HepG2 (cell line): ENCODE data around the gene TCF20. TPM values are rescaled to one million over a fixed set of nuclear protein-coding genes. Genes with fewer than 3 reads are reported as not detected.

Source experiments
- ETV5 ChIP-seq: IDR thresholded peaks from 2 replicates; pipeline ENCODE4 v1.6.1; 2018; ENCODE audit warnings: missing biosample characterization, missing genetic modification reagents, inconsistent platforms, borderline replicate concordance
- FOXA3 ChIP-seq: IDR thresholded peaks from 2 replicates; pipeline ENCODE4 v1.6.1; 2016; ENCODE audit warnings: missing genetic modification reagents, missing compliant biosample characterization
- GLI4 ChIP-seq: sonication (generic); formaldehyde crosslinking; IDR thresholded peaks from 2 replicates; pipeline ENCODE4 v1.5.1; 2020; ENCODE audit warnings: missing genetic modification reagents, mild to moderate bottlenecking, moderate library complexity, borderline replicate concordance
- HES4 ChIP-seq: sonication (generic); formaldehyde crosslinking; IDR thresholded peaks from 2 replicates; pipeline ENCODE4 v1.9.0; 2021; ENCODE audit warnings: mild to moderate bottlenecking, missing genetic modification reagents, borderline replicate concordance
- IRF2 ChIP-seq: IDR thresholded peaks from 2 replicates; pipeline ENCODE4 v1.6.1; 2018; ENCODE audit warnings: missing genetic modification reagents, missing compliant biosample characterization
- MAFF ChIP-seq: IDR thresholded peaks from 2 replicates; pipeline ENCODE4 v1.6.1; 2011; ENCODE audit warnings: low read depth, low read length, improper control_type of control experiment
- MIER2 ChIP-seq: IDR thresholded peaks from 2 replicates; pipeline ENCODE4 v1.6.1; 2016; ENCODE audit warnings: missing biosample characterization, missing genetic modification reagents
- NCOR1 ChIP-seq: fragments of 200-600 bp; sonication (generic); IDR thresholded peaks from 2 replicates; pipeline ENCODE4 v1.7.0; 2017; ENCODE audit warnings: antibody characterized with exemption, low read length, borderline replicate concordance
- REXO4 ChIP-seq: sonication (generic); formaldehyde crosslinking; IDR thresholded peaks from 2 replicates; pipeline ENCODE4 v1.8.0; 2022; ENCODE audit warnings: missing genetic modification reagents, mild to moderate bottlenecking, borderline replicate concordance
- TGIF2 ChIP-seq: IDR thresholded peaks from 2 replicates; pipeline ENCODE4 v1.6.1; 2016; ENCODE audit warnings: control low read depth, missing compliant biosample characterization
- ZFP37 ChIP-seq: sonication (generic); formaldehyde crosslinking; IDR thresholded peaks from 2 replicates; pipeline ENCODE4 v1.4.0; 2020; ENCODE audit warnings: missing genetic modification reagents, borderline replicate concordance
- ZNF121 ChIP-seq: sonication (generic); formaldehyde crosslinking; IDR thresholded peaks from 2 replicates; pipeline ENCODE4 v1.5.0; 2020; ENCODE audit warnings: mild to moderate bottlenecking, missing genetic modification reagents
- ZNF747 ChIP-seq: sonication (generic); formaldehyde crosslinking; IDR thresholded peaks from 2 replicates; pipeline ENCODE4 v1.8.1; 2023; ENCODE audit warnings: missing genetic modification reagents, mild to moderate bottlenecking, borderline replicate concordance
- polyA plus RNA-seq, 8 experiments: library from polyadenylated mRNA; depleted of rRNA in 3 of 8; stranded (reverse) in 7 of 8; unstranded in 1 of 8; fragments of >200 nt; fragmentation: Illumina TruSeq in 4 of 8; extraction: Trizol in 4 of 8; gene quantifications; 2 replicates each; pipeline versions ENCODE4 v1.2.1 to v1.2.3, GENCODE V29; 2011 to 2016; ENCODE audit warnings: low read depth in 4 of 8, missing spikeins in 1 of 8, mixed read lengths in 1 of 8; ENCODE audit not compliant: insufficient read depth in 1 of 8
- total RNA-seq, 5 experiments: library from RNA; depleted of rRNA; stranded (reverse); fragments of >200 nt; fragmentation: Illumina TruSeq; extraction: Trizol; gene quantifications; 2 replicates each; pipeline ENCODE4 v1.2.3, GENCODE V29; 2016; ENCODE audit warnings: low read depth in 1 of 5
- TF ChIP-seq, protein P1 (sequence below): sonication (generic); formaldehyde crosslinking; IDR thresholded peaks from 2 replicates; pipeline ENCODE4 v1.4.0; 2020; ENCODE audit warnings: missing genetic modification reagents, mild to moderate bottlenecking, borderline replicate concordance
- TF ChIP-seq, protein P2 (sequence below): sonication (generic); formaldehyde crosslinking; IDR thresholded peaks from 2 replicates; pipeline ENCODE4 v1.8.0; 2022; ENCODE audit warnings: missing genetic modification reagents, mild to moderate bottlenecking, inconsistent platforms, borderline replicate concordance
- TF ChIP-seq, protein P3 (sequence below): sonication (generic); formaldehyde crosslinking; IDR thresholded peaks from 2 replicates; pipeline ENCODE4 v1.5.0; 2020; ENCODE audit warnings: mild to moderate bottlenecking, missing genetic modification reagents
- TF ChIP-seq, protein P4 (sequence below): sonication (generic); formaldehyde crosslinking; IDR thresholded peaks from 2 replicates; pipeline ENCODE4 v1.4.0; 2020; ENCODE audit warnings: mild to moderate bottlenecking, missing genetic modification reagents

Gene TCF20
- total and polyA plus RNA-seq, 2 of the 13 experiments (the other 11 are each of a cell fraction or from before 2014, with no cell fraction given): 12.8 to 23.7 TPM

DNA sequence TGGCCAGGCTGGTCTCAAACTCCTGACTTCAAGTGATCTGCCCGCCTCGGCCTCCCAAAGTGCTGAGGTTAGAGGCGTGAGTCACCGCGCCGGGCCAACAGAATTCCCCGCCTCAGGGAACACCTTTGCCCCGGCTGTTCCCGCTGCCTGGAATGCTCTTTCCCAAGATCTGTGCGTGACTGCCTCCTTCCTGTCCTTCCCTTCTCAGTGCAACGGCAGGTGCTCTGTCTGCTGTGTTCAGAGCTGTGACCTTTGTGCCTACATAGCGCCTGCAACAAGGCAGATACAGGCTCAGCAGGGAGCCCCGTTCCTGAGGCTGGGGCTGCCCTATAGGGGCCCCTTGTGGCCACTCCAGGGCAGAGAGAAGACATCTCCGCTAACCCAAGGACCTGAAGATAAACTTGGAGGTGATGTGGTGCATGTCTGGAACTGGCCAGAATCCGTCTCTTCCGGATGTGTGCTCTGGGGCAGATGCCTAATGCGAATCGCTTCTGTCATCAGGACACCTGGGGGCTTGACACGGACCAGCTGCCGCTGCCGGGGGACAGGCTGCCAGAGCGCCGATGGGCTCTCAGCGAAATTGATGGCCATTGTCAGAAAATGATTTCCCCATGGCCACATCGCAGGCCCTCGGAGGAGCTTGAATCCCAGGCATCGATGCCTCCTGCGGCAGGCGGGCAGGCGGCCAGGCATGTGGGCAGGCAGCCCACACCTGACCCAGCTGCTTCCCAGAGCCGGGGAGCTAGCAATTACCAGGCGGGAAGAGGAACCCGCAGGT, 43.5 kb upstream of the TCF20 start (continued):
- no peak for TF ChIP-seq HES4
- peak; percentile 91 for TF ChIP-seq ETV5 (CRISPR knock-in tag)
- TF ChIP-seq, protein P1, sequence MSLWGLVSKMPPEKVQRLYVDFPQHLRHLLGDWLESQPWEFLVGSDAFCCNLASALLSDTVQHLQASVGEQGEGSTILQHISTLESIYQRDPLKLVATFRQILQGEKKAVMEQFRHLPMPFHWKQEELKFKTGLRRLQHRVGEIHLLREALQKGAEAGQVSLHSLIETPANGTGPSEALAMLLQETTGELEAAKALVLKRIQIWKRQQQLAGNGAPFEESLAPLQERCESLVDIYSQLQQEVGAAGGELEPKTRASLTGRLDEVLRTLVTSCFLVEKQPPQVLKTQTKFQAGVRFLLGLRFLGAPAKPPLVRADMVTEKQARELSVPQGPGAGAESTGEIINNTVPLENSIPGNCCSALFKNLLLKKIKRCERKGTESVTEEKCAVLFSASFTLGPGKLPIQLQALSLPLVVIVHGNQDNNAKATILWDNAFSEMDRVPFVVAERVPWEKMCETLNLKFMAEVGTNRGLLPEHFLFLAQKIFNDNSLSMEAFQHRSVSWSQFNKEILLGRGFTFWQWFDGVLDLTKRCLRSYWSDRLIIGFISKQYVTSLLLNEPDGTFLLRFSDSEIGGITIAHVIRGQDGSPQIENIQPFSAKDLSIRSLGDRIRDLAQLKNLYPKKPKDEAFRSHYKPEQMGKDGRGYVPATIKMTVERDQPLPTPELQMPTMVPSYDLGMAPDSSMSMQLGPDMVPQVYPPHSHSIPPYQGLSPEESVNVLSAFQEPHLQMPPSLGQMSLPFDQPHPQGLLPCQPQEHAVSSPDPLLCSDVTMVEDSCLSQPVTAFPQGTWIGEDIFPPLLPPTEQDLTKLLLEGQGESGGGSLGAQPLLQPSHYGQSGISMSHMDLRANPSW (CRISPR knock-in tag): peak; percentile 78; the same call in 1 of the 2 replicates
- TF ChIP-seq, protein P2, sequence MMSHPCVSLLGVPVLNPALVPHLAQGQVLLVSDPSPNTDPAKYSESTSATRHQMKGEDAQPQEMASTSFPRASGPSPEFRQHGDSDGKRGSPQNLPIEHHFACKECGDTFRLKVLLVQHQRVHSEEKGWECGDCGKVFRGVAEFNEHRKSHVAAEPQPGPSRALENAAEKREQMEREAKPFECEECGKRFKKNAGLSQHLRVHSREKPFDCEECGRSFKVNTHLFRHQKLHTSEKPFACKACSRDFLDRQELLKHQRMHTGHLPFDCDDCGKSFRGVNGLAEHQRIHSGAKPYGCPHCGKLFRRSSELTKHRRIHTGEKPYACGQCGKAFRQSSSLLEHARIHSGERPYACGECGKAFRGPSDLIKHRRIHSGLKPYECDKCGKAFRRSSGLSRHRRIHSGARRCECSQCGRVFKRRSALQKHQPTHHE (CRISPR knock-in tag): no peak
- TF ChIP-seq MIER2 (CRISPR knock-in tag): peak; percentile 90
- TF ChIP-seq GLI4 (CRISPR knock-in tag): no peak
- peak; percentile 20; the same call in 1 of the 2 replicates for TF ChIP-seq MAFF
- TF ChIP-seq, protein P3, sequence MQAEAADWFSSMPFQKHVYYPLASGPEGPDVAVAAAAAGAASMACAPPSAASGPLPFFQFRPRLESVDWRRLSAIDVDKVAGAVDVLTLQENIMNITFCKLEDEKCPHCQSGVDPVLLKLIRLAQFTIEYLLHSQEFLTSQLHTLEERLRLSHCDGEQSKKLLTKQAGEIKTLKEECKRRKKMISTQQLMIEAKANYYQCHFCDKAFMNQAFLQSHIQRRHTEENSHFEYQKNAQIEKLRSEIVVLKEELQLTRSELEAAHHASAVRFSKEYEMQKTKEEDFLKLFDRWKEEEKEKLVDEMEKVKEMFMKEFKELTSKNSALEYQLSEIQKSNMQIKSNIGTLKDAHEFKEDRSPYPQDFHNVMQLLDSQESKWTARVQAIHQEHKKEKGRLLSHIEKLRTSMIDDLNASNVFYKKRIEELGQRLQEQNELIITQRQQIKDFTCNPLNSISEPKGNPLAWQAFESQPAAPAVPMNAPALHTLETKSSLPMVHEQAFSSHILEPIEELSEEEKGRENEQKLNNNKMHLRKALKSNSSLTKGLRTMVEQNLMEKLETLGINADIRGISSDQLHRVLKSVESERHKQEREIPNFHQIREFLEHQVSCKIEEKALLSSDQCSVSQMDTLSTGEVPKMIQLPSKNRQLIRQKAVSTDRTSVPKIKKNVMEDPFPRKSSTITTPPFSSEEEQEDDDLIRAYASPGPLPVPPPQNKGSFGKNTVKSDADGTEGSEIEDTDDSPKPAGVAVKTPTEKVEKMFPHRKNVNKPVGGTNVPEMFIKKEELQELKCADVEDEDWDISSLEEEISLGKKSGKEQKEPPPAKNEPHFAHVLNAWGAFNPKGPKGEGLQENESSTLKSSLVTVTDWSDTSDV: no peak
- peak; percentile 56; the same call in 1 of the 2 replicates for TF ChIP-seq ZNF747 (CRISPR knock-in tag)
- TF ChIP-seq ZFP37 (CRISPR knock-in tag): peak; percentile 43; the same call in 1 of the 2 replicates
- peak; percentile 81 for TF ChIP-seq FOXA3 (CRISPR knock-in tag)
- peak; percentile 71 for TF ChIP-seq ZNF121 (CRISPR knock-in tag)
- peak; percentile 92 for TF ChIP-seq IRF2
- no peak for TF ChIP-seq REXO4
- peak; percentile 50; the same call in 1 of the 2 replicates for TF ChIP-seq TGIF2 (CRISPR knock-in tag)
- peak; percentile 53; the same call in 1 of the 2 replicates for TF ChIP-seq NCOR1
- TF ChIP-seq, protein P4, sequence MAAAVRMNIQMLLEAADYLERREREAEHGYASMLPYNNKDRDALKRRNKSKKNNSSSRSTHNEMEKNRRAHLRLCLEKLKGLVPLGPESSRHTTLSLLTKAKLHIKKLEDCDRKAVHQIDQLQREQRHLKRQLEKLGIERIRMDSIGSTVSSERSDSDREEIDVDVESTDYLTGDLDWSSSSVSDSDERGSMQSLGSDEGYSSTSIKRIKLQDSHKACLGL (CRISPR knock-in tag): 0 out of 2 replicates have a peak, but pooled peaks have one; percentile 29
